H9 (cell line): Measurements from ENCODE around the gene NMS. TPM values are rescaled to one million over a fixed set of nuclear protein-coding genes. Genes with fewer than 3 reads are reported as not detected.

Experiments
- DNase-seq: peaks from one replicate; pipeline ENCODE4 v3.0.0-alpha.2; 2017
- H2AFZ ChIP-seq: one replicate; pipeline ENCODE4 v1.6.1; 2013; ENCODE audit warnings: mild to moderate bottlenecking, low read length, control low read depth, moderate library complexity
- H2AK5ac ChIP-seq: 2 replicates; pipeline ENCODE4 v1.6.1; 2013; ENCODE audit warnings: low read length, control low read depth, mixed read lengths; ENCODE audit not compliant: insufficient read length
- H2BK120ac ChIP-seq: one replicate; pipeline ENCODE4 v1.6.1; 2013; ENCODE audit warnings: low read depth, mild to moderate bottlenecking, low read length, control low read depth, inconsistent platforms; ENCODE audit not compliant: poor library complexity, severe bottlenecking
- H2BK12ac ChIP-seq: 2 replicates; pipeline ENCODE4 v1.6.1; 2013; ENCODE audit warnings: low read length, control low read depth, mixed read lengths, low read depth; ENCODE audit not compliant: insufficient read length
- H2BK15ac ChIP-seq: 2 replicates; pipeline ENCODE4 v1.6.1; 2013; ENCODE audit warnings: low read depth, low read length, control low read depth
- H2BK20ac ChIP-seq: one replicate; pipeline ENCODE4 v1.6.1; 2013; ENCODE audit warnings: low read depth, mild to moderate bottlenecking, low read length, control low read depth, inconsistent platforms; ENCODE audit not compliant: poor library complexity, severe bottlenecking
- H2BK5ac ChIP-seq: 2 replicates; pipeline ENCODE4 v1.6.1; 2013; ENCODE audit warnings: low read length, control low read depth, mixed read lengths; ENCODE audit not compliant: insufficient read length
- H3K14ac ChIP-seq: 2 replicates; pipeline ENCODE4 v1.6.1; 2013; ENCODE audit warnings: low read length, control low read depth; ENCODE audit not compliant: insufficient read depth
- H3K18ac ChIP-seq: 2 replicates; pipeline ENCODE4 v1.6.1; 2013; ENCODE audit warnings: low read depth, mild to moderate bottlenecking, mixed read lengths, low read length, control low read depth; ENCODE audit not compliant: insufficient read length
- H3K23ac ChIP-seq: 2 replicates; pipeline ENCODE4 v1.6.1; 2013; ENCODE audit warnings: low read length, control low read depth, mixed read lengths, low read depth; ENCODE audit not compliant: insufficient read length
- H3K23me2 ChIP-seq: 2 replicates; pipeline ENCODE4 v1.6.1; 2013; ENCODE audit warnings: low read depth, mild to moderate bottlenecking, mixed read lengths, low read length, control low read depth; ENCODE audit not compliant: insufficient read length, poor library complexity, severe bottlenecking
- H3K27ac ChIP-seq: 2 replicates; pipeline ENCODE4 v1.5.1; 2013; ENCODE audit warnings: low read length, control low read depth, mixed read lengths, low read depth; ENCODE audit not compliant: insufficient read length
- H3K27me3 ChIP-seq: 2 replicates; pipeline ENCODE4 v1.6.1; 2013; ENCODE audit warnings: low read length, control low read depth, inconsistent platforms; ENCODE audit not compliant: insufficient read depth
- H3K4ac ChIP-seq: 2 replicates; pipeline ENCODE4 v1.6.1; 2013; ENCODE audit warnings: low read depth, mild to moderate bottlenecking, control low read depth, inconsistent platforms, low read length, moderate library complexity
- H3K4me1 ChIP-seq: 2 replicates; pipeline ENCODE4 v1.6.1; 2013; ENCODE audit warnings: low read length, control low read depth, inconsistent platforms; ENCODE audit not compliant: insufficient read depth
- H3K4me2 ChIP-seq: 2 replicates; pipeline ENCODE4 v1.6.1; 2013; ENCODE audit warnings: low read length, control low read depth, mixed read lengths; ENCODE audit not compliant: insufficient read length, insufficient read depth
- H3K56ac ChIP-seq: 2 replicates; pipeline ENCODE4 v1.6.1; 2013; ENCODE audit warnings: low read depth, mild to moderate bottlenecking, mixed read lengths, low read length, control low read depth; ENCODE audit not compliant: insufficient read length
- H3K79me1 ChIP-seq: 2 replicates; pipeline ENCODE4 v1.6.1; 2013; ENCODE audit warnings: low read depth, mild to moderate bottlenecking, moderate library complexity, low read length, control low read depth, inconsistent platforms; ENCODE audit not compliant: insufficient read depth, poor library complexity, severe bottlenecking
- H3K79me2 ChIP-seq: 2 replicates; pipeline ENCODE4 v1.6.1; 2013; ENCODE audit warnings: low read length, control low read depth, inconsistent platforms; ENCODE audit not compliant: insufficient read depth
- H3K9ac ChIP-seq: 2 replicates; pipeline ENCODE4 v1.6.1; 2013; ENCODE audit warnings: low read length, control low read depth, mixed read lengths; ENCODE audit not compliant: insufficient read length; ENCODE audit errors: extremely low read depth
- H3K9me3 ChIP-seq: one replicate; pipeline ENCODE4 v1.6.1; 2013; ENCODE audit warnings: low read depth, low read length, inconsistent platforms; ENCODE audit not compliant: control insufficient read depth
- H3T11ph ChIP-seq: one replicate; pipeline ENCODE4 v1.6.1; 2013; ENCODE audit warnings: mild to moderate bottlenecking, low read length, control low read depth, inconsistent platforms
- H4K20me1 ChIP-seq: one replicate; pipeline ENCODE4 v1.6.1; 2013; ENCODE audit not compliant: control insufficient read depth, insufficient read length, insufficient read depth
- H4K5ac ChIP-seq: 2 replicates; pipeline ENCODE4 v1.6.1; 2013; ENCODE audit warnings: low read depth, mild to moderate bottlenecking, mixed read lengths, low read length, control low read depth; ENCODE audit not compliant: insufficient read length
- H4K8ac ChIP-seq: replicated peaks from 2 replicates; pipeline ENCODE4 v1.6.1; 2013; ENCODE audit warnings: low read length, control low read depth, mixed read lengths, low read depth; ENCODE audit not compliant: insufficient read length
- H4K91ac ChIP-seq: 2 replicates; pipeline ENCODE4 v1.6.1; 2013; ENCODE audit warnings: low read depth, mild to moderate bottlenecking, moderate library complexity, mixed read lengths, low read length, control low read depth; ENCODE audit not compliant: insufficient read length
- H3K27ac Mint-ChIP-seq, 3 experiments: 2 replicates in 2 of 3; 3 replicates in 1 of 3; pipeline ENCODE4 v1.8.0; 2020 to 2021; ENCODE audit warnings: mixed read lengths in 3 of 3, mild to moderate bottlenecking in 1 of 3, moderate library complexity in 1 of 3
- H3K27me3 Mint-ChIP-seq: 2 replicates; pipeline ENCODE4 v1.8.0; 2021; ENCODE audit warnings: low read depth, mild to moderate bottlenecking, moderate library complexity, mixed read lengths
- H3K36me3 Mint-ChIP-seq, 3 experiments: 2 replicates in 2 of 3; 3 replicates in 1 of 3; pipeline ENCODE4 v1.8.0; 2020 to 2021; ENCODE audit warnings: low read depth in 3 of 3, mixed read lengths in 3 of 3; ENCODE audit not compliant: insufficient read depth in 1 of 3
- H3K4me1 Mint-ChIP-seq, 2 experiments: 2 replicates each; pipeline ENCODE4 v1.8.0; 2020; ENCODE audit warnings: mixed read lengths in 2 of 2
- H3K4me3 Mint-ChIP-seq, 2 experiments: 2 replicates in 1 of 2; 3 replicates in 1 of 2; pipeline ENCODE4 v1.8.0; 2020 to 2021; ENCODE audit warnings: mild to moderate bottlenecking in 2 of 2, mixed read lengths in 2 of 2, moderate library complexity in 1 of 2
- H3K9me3 Mint-ChIP-seq, 2 experiments: 2 replicates in 1 of 2; 3 replicates in 1 of 2; pipeline ENCODE4 v1.8.0; 2020; ENCODE audit warnings: mild to moderate bottlenecking in 2 of 2, mixed read lengths in 2 of 2, moderate library complexity in 1 of 2
- total RNA-seq: library from RNA; stranded (reverse); gene quantifications from 2 replicates; pipeline ENCODE4 v1.2.1, GENCODE V29; 2021
- TF ChIP-seq, protein P1 (sequence below): fragments of 200-600 bp; sonication (generic); conservative IDR thresholded peaks from 3 replicates; pipeline ENCODE4 v1.8.0; 2021; ENCODE audit warnings: antibody characterized with exemption, mild to moderate bottlenecking

Gene NMS
- total RNA-seq, 1 experiment from 2014 or later, result not detected

- no peaks in the 10 kb centered on the region for H3K9me3 ChIP-seq
- DNase-seq, result no peak
- no peak overlapping the region for H3K56ac ChIP-seq
- H2AFZ ChIP-seq, result no peak overlapping the region
- no peaks in the 10 kb centered on the region for H3K4me1 ChIP-seq
- no peak overlapping the region for H3K18ac ChIP-seq
- H3K9me3 Mint-ChIP-seq, result peaks cover 34 to 47% of the 10 kb centered on the region in 2 experiments
- no peaks in the 10 kb centered on the region for H3K27me3 ChIP-seq
- H3K4ac ChIP-seq, result no peak overlapping the region
- H2BK12ac ChIP-seq, result no peak overlapping the region
- H3K27ac Mint-ChIP-seq, result no peak overlapping the region
- no peak overlapping the region for H3K23ac ChIP-seq
- H3T11ph ChIP-seq, result no peak overlapping the region
- no peak overlapping the region for H3K14ac ChIP-seq
- H4K20me1 ChIP-seq, result no peaks in the 10 kb centered on the region
- peaks cover 4 to 20% (median 12%) of the 10 kb centered on the region in 3 experiments; a peak in 6 of 7 replicates for H3K36me3 Mint-ChIP-seq
- no peak overlapping the region for H2AK5ac ChIP-seq
- peaks cover 4 to 17% of the 10 kb centered on the region in 2 experiments for H3K4me1 Mint-ChIP-seq
- H4K5ac ChIP-seq, result no peak overlapping the region
- H3K27ac ChIP-seq, result no peak overlapping the region
- no peaks in the 10 kb centered on the region for H3K79me1 ChIP-seq
- no peak overlapping the region for H4K8ac ChIP-seq
- H3K79me2 ChIP-seq, result no peaks in the 10 kb centered on the region
- no peaks in the 10 kb centered on the region for H3K23me2 ChIP-seq
- TF ChIP-seq, protein P1, sequence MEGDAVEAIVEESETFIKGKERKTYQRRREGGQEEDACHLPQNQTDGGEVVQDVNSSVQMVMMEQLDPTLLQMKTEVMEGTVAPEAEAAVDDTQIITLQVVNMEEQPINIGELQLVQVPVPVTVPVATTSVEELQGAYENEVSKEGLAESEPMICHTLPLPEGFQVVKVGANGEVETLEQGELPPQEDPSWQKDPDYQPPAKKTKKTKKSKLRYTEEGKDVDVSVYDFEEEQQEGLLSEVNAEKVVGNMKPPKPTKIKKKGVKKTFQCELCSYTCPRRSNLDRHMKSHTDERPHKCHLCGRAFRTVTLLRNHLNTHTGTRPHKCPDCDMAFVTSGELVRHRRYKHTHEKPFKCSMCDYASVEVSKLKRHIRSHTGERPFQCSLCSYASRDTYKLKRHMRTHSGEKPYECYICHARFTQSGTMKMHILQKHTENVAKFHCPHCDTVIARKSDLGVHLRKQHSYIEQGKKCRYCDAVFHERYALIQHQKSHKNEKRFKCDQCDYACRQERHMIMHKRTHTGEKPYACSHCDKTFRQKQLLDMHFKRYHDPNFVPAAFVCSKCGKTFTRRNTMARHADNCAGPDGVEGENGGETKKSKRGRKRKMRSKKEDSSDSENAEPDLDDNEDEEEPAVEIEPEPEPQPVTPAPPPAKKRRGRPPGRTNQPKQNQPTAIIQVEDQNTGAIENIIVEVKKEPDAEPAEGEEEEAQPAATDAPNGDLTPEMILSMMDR, result no peak
- no peak overlapping the region for H2BK15ac ChIP-seq
- no peak overlapping the region for H2BK5ac ChIP-seq
- H4K91ac ChIP-seq, result no peak overlapping the region
- no peak overlapping the region for H3K9ac ChIP-seq
- H3K27me3 Mint-ChIP-seq, result peaks cover 2% of the 10 kb centered on the region; the same call in 1 of the 2 replicates
- no peak overlapping the region for H2BK20ac ChIP-seq
- no peak overlapping the region for H3K4me3 Mint-ChIP-seq
- no peak overlapping the region for H2BK120ac ChIP-seq
- no peak overlapping the region for H3K4me2 ChIP-seq
Observed at GRCh38 chr2:100504542-100504941, 34.3 kb downstream of the NMS start.
